ENCODE measurements around the gene SAMM50. TPM values are rescaled to one million over a fixed set of nuclear protein-coding genes. Genes with fewer than 3 reads are reported as not detected.
A peak's percentile ranks its signal among the peaks of the same experiment; 100 is the strongest.

The SAMM50 gene
- total RNA-seq, 2 experiments from 2014 or later: 35.9 to 37.8 TPM

DNA sequence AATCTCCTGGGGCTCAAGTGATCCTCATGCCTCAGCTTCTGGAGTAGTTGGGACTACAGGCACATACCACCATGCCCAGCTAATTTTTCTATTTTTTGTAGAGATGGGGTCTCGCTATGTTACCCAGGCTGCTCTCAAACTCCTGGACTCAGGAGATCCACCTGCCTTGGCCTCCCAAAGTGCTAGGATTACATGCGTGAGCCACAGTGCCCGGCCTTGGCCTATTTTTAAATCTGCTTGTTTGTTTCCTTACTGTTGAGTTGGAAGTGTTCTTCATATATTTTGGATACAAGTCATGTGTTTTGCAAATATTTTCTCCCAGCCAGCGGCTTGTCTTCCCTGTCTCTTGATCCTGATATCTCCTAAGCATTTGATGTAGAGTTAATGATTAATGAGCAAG lies 73.8 kb downstream of the SAMM50 start:
- CTCF ChIA-PET: no interaction called here
- peaks cover 18% of the 10 kb centered on the region for H3K27me3 Mint-ChIP-seq (ENCODE audit: low read depth)
- peaks cover 2% of the 10 kb centered on the region for H3K36me3 Mint-ChIP-seq (ENCODE audit: low read depth)
- intact Hi-C loops (cut with micrococcal nuclease): loop anchor here (5.0 kb wide), 1 partner anchor 153 kb away; the partner anchor contains the start of gene PARVG
- peaks cover 30% of the 10 kb centered on the region for H3K4me1 Mint-ChIP-seq (ENCODE audit: low read depth)
- no peak overlapping the region for H3K4me3 Mint-ChIP-seq
- no peak for DNase-seq
- H3K27ac Mint-ChIP-seq: no peak overlapping the region
- no peaks in the 10 kb centered on the region for H3K9me3 Mint-ChIP-seq

DNA sequence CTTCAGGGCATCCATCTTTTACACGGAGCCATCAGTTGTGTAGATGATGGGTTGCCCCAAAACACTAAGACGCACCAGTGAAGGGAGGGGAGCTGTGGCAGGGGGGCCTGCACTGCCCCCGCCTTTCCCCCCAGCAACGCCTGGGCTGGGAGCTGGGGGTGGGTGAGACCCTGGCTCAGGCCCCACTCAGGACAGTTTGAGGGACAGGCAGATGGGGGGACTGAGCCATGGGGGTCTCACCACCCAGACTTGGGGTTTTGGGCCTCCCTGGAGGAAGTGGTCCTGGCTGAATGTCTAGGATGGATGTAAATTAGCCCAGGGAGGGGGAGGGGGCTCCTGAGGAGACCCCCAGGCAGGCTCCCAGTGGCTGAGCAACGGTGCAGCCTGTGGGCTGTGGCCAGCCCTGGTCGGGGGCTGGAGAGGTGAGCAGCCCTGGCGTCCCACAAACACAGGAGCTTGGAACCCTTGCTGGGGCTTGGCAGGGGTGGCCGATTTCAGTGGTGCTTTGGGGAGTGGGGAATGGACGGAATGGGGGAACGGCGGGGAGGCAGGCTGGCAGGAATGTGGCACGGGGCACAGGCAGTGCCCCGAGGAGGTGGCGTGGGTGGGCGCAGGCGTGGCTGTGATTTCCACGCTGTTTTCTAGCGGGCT lies 74.9 kb downstream of the SAMM50 start:
- intact Hi-C loops (cut with micrococcal nuclease): no loop called here
- Mint-ChIP-seq H3K9me3 (no peaks in the 10 kb centered on the region), H3K27me3 (ENCODE audit: low read depth) (peaks cover 15% of the 10 kb centered on the region), H3K27ac (no peak overlapping the region), H3K4me3 (no peak overlapping the region), H3K4me1 (ENCODE audit: low read depth) (peaks cover 28% of the 10 kb centered on the region), H3K36me3 (ENCODE audit: low read depth) (peaks cover 2% of the 10 kb centered on the region)
- no peak for DNase-seq
- CTCF ChIA-PET: no interaction called here

GRCh38 chr22:44030702-44031082 lies 75.5 kb downstream of the SAMM50 start:
- H3K4me1 Mint-ChIP-seq (ENCODE audit: low read depth): peaks cover 26% of the 10 kb centered on the region
- H3K4me3 Mint-ChIP-seq: no peak overlapping the region
- H3K27ac Mint-ChIP-seq: peak overlapping the region; percentile 53
- peaks cover 2% of the 10 kb centered on the region for H3K36me3 Mint-ChIP-seq (ENCODE audit: low read depth)
- H3K9me3 Mint-ChIP-seq: no peaks in the 10 kb centered on the region
- intact Hi-C loops (cut with micrococcal nuclease): no loop called here
- peaks cover 12% of the 10 kb centered on the region for H3K27me3 Mint-ChIP-seq (ENCODE audit: low read depth)
- no peak for DNase-seq
- CTCF ChIA-PET: no interaction called here

DNA sequence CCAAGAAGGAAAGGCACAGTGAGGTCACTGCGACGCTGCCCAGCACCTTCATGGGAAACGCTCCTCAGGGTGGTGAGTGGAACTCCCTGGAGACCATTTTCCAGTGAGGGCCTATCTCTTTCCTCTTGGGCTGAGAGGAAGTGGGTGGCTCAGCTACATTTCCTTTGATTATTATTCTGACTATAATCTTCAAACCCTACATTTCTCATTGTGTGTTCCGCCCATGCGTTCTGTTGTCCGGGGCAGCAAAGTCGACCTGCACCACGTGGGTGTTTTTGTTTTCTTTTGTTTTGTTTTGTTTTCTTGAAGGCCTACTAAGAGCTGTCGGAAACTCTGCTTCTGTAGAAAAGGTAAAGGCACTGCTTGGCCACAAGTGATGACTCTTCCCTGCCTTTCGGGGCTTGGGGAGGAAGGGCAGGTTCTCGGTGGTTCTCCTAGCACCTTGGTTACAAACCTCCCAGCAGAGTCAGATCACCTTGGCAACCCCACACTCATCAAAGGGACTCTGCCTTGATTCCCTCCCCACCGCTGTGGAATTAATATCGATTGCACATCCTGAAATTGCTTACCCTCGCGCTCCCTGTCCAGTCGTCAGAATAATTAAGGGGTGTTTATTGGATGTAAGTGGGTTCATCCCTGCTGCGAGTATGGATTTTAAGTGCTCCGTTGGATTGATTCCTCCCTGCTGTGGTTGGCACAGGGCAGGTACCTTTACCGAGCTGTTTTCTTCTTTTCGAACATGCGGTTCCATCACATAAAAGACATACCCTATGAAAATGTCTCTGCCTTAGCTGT lies 76.1 kb downstream of the SAMM50 start:
- peaks cover 8% of the 10 kb centered on the region for H3K27me3 Mint-ChIP-seq (ENCODE audit: low read depth)
- no peaks in the 10 kb centered on the region for H3K9me3 Mint-ChIP-seq
- intact Hi-C loops (cut with micrococcal nuclease): no loop called here
- H3K27ac Mint-ChIP-seq: no peak overlapping the region
- CTCF ChIA-PET: interaction anchor here (0.6 kb wide), 1 partner anchor 38 kb away, joined by 3 read pairs; no protein-coding TSS in a partner anchor
- peaks cover 21% of the 10 kb centered on the region for H3K4me1 Mint-ChIP-seq (ENCODE audit: low read depth)
- peak; percentile 10 for DNase-seq
- peaks cover 2% of the 10 kb centered on the region for H3K36me3 Mint-ChIP-seq (ENCODE audit: low read depth)
- H3K4me3 Mint-ChIP-seq: no peak overlapping the region

DNA sequence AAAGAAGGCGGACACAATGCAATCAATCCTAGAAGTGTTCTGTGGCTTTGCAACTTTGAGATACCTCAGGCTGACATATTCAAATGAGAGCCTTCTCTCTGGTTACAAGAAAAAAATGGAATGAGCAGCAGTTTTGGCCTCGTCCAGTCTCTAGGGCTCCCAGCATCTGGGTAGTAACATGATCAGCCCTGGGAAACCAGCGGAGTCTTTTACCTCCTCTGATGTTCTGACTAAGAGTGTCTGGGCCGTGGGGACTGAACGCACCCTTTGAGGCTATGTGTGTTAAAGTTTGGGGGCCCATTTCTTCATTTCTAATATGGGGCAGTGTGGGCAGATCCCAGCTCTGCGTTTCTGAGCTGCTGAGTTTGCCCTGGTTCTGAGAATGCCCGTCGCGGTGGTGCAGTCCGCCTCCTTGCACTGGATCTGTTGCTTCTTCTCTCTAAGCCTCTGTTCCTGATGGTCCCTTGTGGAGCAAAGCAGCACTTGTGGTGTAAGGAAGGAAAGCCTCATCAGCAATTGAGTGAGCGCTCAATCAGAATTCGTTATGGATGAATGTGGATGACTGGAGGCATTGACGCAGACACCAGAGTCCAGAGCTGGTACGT lies 77.0 kb downstream of the SAMM50 start:
- no peak overlapping the region for H3K4me3 Mint-ChIP-seq
- DNase-seq: no peak
- H3K9me3 Mint-ChIP-seq: no peaks in the 10 kb centered on the region
- peaks cover 13% of the 10 kb centered on the region for H3K4me1 Mint-ChIP-seq (ENCODE audit: low read depth)
- CTCF ChIA-PET: interaction anchor here (0.6 kb wide), 1 partner anchor 38 kb away, joined by 3 read pairs; no protein-coding TSS in a partner anchor
- peaks cover 2% of the 10 kb centered on the region for H3K27me3 Mint-ChIP-seq (ENCODE audit: low read depth)
- peaks cover 2% of the 10 kb centered on the region for H3K36me3 Mint-ChIP-seq (ENCODE audit: low read depth)
- H3K27ac Mint-ChIP-seq: no peak overlapping the region
- intact Hi-C loops (cut with micrococcal nuclease): no loop called here

GRCh38 chr22:44033287-44033686 lies 78.0 kb downstream of the SAMM50 start:
- Mint-ChIP-seq H3K27ac (no peak overlapping the region), H3K36me3 (ENCODE audit: low read depth) (peaks cover 2% of the 10 kb centered on the region), H3K4me3 (no peak overlapping the region), H3K9me3 (no peaks in the 10 kb centered on the region), H3K4me1 (ENCODE audit: low read depth) (peaks cover 13% of the 10 kb centered on the region), H3K27me3 (ENCODE audit: low read depth) (peaks cover 5% of the 10 kb centered on the region)
- CTCF ChIA-PET: interaction anchor here (0.8 kb wide), 1 partner anchor 40 kb away, joined by 3 read pairs; no protein-coding TSS in a partner anchor
- intact Hi-C loops (cut with micrococcal nuclease): no loop called here
- no peak for DNase-seq

GRCh38 chr22:44033694-44034093 lies 78.5 kb downstream of the SAMM50 start:
- peaks cover 2% of the 10 kb centered on the region for H3K36me3 Mint-ChIP-seq (ENCODE audit: low read depth)
- CTCF ChIA-PET: interaction anchor here (0.8 kb wide), 1 partner anchor 40 kb away, joined by 3 read pairs; no protein-coding TSS in a partner anchor
- no peak overlapping the region for H3K4me3 Mint-ChIP-seq
- H3K4me1 Mint-ChIP-seq (ENCODE audit: low read depth): peaks cover 13% of the 10 kb centered on the region
- no peaks in the 10 kb centered on the region for H3K9me3 Mint-ChIP-seq
- DNase-seq: no peak
- intact Hi-C loops (cut with micrococcal nuclease): no loop called here
- H3K27me3 Mint-ChIP-seq (ENCODE audit: low read depth): peaks cover 7% of the 10 kb centered on the region
- H3K27ac Mint-ChIP-seq: no peak overlapping the region

DNA sequence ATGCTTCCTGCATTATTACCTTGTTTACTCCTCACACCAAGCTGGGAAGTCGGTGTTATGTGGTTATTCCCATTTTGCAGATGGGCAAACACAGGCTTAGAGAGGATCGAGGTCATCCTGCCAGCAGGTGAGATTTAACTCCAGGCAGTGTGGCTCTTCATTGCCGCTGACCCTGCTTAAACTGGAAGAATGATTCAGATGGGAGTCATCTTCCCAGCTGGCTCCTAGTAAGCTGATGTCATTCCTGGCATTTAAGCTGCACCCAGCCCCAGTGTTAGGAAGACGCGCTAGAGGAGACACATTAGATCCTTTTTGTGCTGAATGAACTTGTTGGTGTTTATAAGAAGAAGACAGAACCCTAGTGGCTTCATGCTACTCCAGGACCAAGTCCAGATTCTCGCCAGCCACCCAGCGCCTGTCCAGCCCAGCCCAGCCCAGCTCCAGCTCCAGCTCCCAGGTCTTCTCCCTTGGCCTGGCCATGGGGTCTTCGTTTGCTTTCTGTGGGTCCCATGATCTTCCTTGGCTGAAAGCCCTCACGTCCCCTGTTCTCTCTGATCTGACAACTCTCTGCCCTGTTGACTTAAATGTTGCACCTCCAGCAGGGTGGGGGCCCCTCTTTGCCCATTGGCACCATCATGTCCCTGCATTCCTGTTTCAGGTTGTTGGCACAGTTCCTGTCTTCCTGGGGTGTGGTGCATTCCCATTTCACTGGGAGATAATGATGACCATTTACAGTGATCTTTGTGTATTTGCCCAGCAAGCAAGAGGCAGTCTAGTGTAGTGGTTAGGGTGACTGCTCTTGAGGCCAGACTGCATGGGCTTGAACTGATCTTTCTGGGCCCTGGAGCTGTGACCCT lies 82.5 kb downstream of the SAMM50 start:
- intact Hi-C loops (cut with micrococcal nuclease): no loop called here
- CTCF ChIA-PET: interaction anchor here (0.5 kb wide), 1 partner anchor 838 kb away, joined by 3 read pairs; no protein-coding TSS in a partner anchor
- no peak overlapping the region for H3K27ac Mint-ChIP-seq
- H3K9me3 Mint-ChIP-seq: no peaks in the 10 kb centered on the region
- peaks cover 7% of the 10 kb centered on the region for H3K27me3 Mint-ChIP-seq (ENCODE audit: low read depth)
- DNase-seq: no peak
- H3K36me3 Mint-ChIP-seq (ENCODE audit: low read depth): no peaks in the 10 kb centered on the region
- no peak overlapping the region for H3K4me3 Mint-ChIP-seq
- H3K4me1 Mint-ChIP-seq (ENCODE audit: low read depth): peaks cover 10% of the 10 kb centered on the region

DNA sequence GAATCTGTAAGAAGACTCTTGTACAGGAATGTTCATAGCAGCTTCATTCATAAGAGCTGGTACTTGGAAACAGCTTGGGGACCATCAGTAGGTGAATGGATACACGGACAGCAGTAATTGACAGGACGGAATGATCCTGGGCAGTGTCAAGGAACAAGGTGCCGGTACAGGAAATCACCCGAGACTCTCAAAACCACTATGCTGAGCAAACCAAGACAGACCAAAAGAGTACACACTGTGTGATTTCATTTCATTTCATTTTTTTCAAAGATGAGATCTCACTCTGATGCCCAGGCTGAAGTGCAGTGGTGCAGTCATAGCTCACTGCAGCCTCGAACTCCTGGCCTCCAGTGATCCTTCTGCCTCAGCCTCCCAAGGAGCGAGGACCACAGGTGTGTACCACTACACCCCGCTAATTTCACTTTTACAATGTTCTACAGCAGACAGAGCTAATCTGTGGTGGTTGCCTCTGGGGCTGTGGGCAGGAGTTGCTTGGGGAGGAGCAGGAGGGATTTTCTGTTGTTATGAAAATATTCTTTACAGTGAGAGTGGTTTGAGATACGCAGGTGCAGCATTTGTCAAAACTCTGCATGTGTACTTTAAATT lies 84.4 kb downstream of the SAMM50 start:
- CTCF ChIA-PET: no interaction called here
- peaks cover 12% of the 10 kb centered on the region for H3K4me1 Mint-ChIP-seq (ENCODE audit: low read depth)
- H3K27ac Mint-ChIP-seq: no peak overlapping the region
- no peak overlapping the region for H3K4me3 Mint-ChIP-seq
- H3K27me3 Mint-ChIP-seq (ENCODE audit: low read depth): peaks cover 7% of the 10 kb centered on the region
- no peak for DNase-seq
- no peaks in the 10 kb centered on the region for H3K9me3 Mint-ChIP-seq
- H3K36me3 Mint-ChIP-seq (ENCODE audit: low read depth): no peaks in the 10 kb centered on the region
- intact Hi-C loops (cut with micrococcal nuclease): no loop called here

GRCh38 chr22:44042249-44043218 lies 87.3 kb downstream of the SAMM50 start:
- H3K4me3 Mint-ChIP-seq: no peak overlapping the region
- no peaks in the 10 kb centered on the region for H3K36me3 Mint-ChIP-seq (ENCODE audit: low read depth)
- no peaks in the 10 kb centered on the region for H3K9me3 Mint-ChIP-seq
- DNase-seq: no peak
- H3K27ac Mint-ChIP-seq: no peak overlapping the region
- intact Hi-C loops (cut with micrococcal nuclease): no loop called here
- CTCF ChIA-PET: interaction anchor here (1.3 kb wide), 1 partner anchor 49 kb away, joined by 6 read pairs; no protein-coding TSS in a partner anchor
- peaks cover 18% of the 10 kb centered on the region for H3K4me1 Mint-ChIP-seq (ENCODE audit: low read depth)
- H3K27me3 Mint-ChIP-seq (ENCODE audit: low read depth): peaks cover 7% of the 10 kb centered on the region

DNA sequence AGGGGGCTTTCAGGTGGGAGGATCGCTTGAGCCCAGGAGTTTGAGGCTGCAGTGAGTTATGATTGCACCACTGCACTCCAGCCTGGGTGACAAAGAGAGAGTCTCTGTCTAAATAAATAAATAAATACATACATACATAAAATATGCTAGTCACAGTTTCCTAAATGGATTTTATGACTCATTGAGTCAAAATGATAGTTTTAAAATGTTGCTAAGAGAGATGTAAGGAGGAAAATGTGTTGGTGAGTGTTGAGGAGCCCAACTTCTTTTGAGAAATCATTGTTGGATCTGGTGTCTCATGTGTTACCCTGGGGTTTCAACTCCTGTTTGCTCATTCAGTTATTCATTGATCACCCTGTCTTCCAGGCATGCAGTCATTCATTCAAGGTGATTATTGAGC lies 89.9 kb downstream of the SAMM50 start:
- DNase-seq: no peak
- no peaks in the 10 kb centered on the region for H3K27me3 Mint-ChIP-seq (ENCODE audit: low read depth)
- H3K9me3 Mint-ChIP-seq: no peaks in the 10 kb centered on the region
- no peak overlapping the region for H3K27ac Mint-ChIP-seq
- no peak overlapping the region for H3K4me3 Mint-ChIP-seq
- CTCF ChIA-PET: no interaction called here
- peaks cover 23% of the 10 kb centered on the region for H3K4me1 Mint-ChIP-seq (ENCODE audit: low read depth)
- intact Hi-C loops (cut with micrococcal nuclease): no loop called here
- H3K36me3 Mint-ChIP-seq (ENCODE audit: low read depth): no peaks in the 10 kb centered on the region

All from activated naive CD4-positive, alpha-beta T cell treated with anti-CD3 and anti-CD28 coated beads for 36 hours (primary cell).